Mucosa of stomach (tissue), 1 donor: ENCODE measurements around the gene ZDHHC11B.
"Not testable (repeated sequence)": the region's sequence is repeated elsewhere in the genome, so short reads cannot be mapped to it uniquely, and the experiment has no call there.

Experiments
- H3K27me3 ChIP-seq: one replicate; pipeline ENCODE4 v1.7.0; 2013; ENCODE audit warnings: mild to moderate bottlenecking, low read length; ENCODE audit not compliant: control insufficient read depth, insufficient read depth
- H3K36me3 ChIP-seq: one replicate; pipeline ENCODE4 v1.7.0; 2013; ENCODE audit warnings: low read length; ENCODE audit not compliant: control insufficient read depth, insufficient read depth
- H3K4me1 ChIP-seq: one replicate; pipeline ENCODE4 v1.7.0; 2013; ENCODE audit warnings: mild to moderate bottlenecking, low read length; ENCODE audit not compliant: control insufficient read depth, insufficient read depth
- H3K4me3 ChIP-seq: one replicate; pipeline ENCODE4 v1.7.0; 2013; ENCODE audit warnings: low read length
- H3K9ac ChIP-seq: one replicate; pipeline ENCODE4 v1.7.0; 2013; ENCODE audit warnings: mild to moderate bottlenecking, low read length, moderate library complexity
- H3K9me3 ChIP-seq: one replicate; pipeline ENCODE4 v1.7.0; 2013; ENCODE audit warnings: mild to moderate bottlenecking, low read length, moderate library complexity; ENCODE audit not compliant: control insufficient read depth
- donor health status: Pancreatic carcinoma.

ZDHHC11B gene

GRCh38 chr5:782356-782755, 2.2 kb downstream of the ZDHHC11B start:
- not testable (repeated sequence) for H3K27me3 ChIP-seq, H3K9ac ChIP-seq, H3K36me3 ChIP-seq, H3K4me1 ChIP-seq, H3K9me3 ChIP-seq, H3K4me3 ChIP-seq

GRCh38 chr5:780571-780970, 4.0 kb downstream of the ZDHHC11B start:
- H3K9me3 ChIP-seq, H3K4me1 ChIP-seq, H3K4me3 ChIP-seq, H3K36me3 ChIP-seq, H3K27me3 ChIP-seq, H3K9ac ChIP-seq: not testable (repeated sequence)

GRCh38 chr5:778967-779366, 5.6 kb downstream of the ZDHHC11B start:
- H3K9me3 ChIP-seq: not testable (repeated sequence)

GRCh38 chr5:778421-778820, 6.1 kb downstream of the ZDHHC11B start:
- not testable (repeated sequence) for H3K4me1 ChIP-seq, H3K27me3 ChIP-seq, H3K9ac ChIP-seq, H3K4me3 ChIP-seq, H3K9me3 ChIP-seq, H3K36me3 ChIP-seq

More at GRCh38 chr5:778967-779366, 5.6 kb downstream of the ZDHHC11B start:
- H3K27me3 ChIP-seq, H3K36me3 ChIP-seq, H3K9ac ChIP-seq, H3K4me3 ChIP-seq, H3K4me1 ChIP-seq: not testable (repeated sequence)

GRCh38 chr5:777756-778161, 6.8 kb downstream of the ZDHHC11B start:
- Histone ChIP-seq H3K9me3 (no peaks in the 10 kb centered on the region), H3K4me1 (no peaks in the 10 kb centered on the region), H3K36me3 (no peaks in the 10 kb centered on the region), H3K4me3 (no peak overlapping the region), H3K9ac (no peak overlapping the region), H3K27me3 (no peaks in the 10 kb centered on the region)

GRCh38 chr5:776862-777711, 7.4 kb downstream of the ZDHHC11B start:
- Histone ChIP-seq H3K4me3 (no peak overlapping the region), H3K36me3 (no peaks in the 10 kb centered on the region), H3K9ac (no peak overlapping the region), H3K4me1 (no peaks in the 10 kb centered on the region), H3K27me3 (no peaks in the 10 kb centered on the region), H3K9me3 (no peaks in the 10 kb centered on the region)

- Histone ChIP-seq H3K4me3 (no peak overlapping the region), H3K4me1 (no peaks in the 10 kb centered on the region), H3K36me3 (no peaks in the 10 kb centered on the region), H3K27me3 (no peaks in the 10 kb centered on the region), H3K9ac (no peak overlapping the region), H3K9me3 (no peaks in the 10 kb centered on the region)
Measured at GRCh38 chr5:775961-776861, 8.3 kb downstream of the ZDHHC11B start.

- H3K27me3 ChIP-seq, H3K4me3 ChIP-seq, H3K36me3 ChIP-seq, H3K9me3 ChIP-seq, H3K9ac ChIP-seq, H3K4me1 ChIP-seq: not testable (repeated sequence)
Measured at GRCh38 chr5:775595-775960, 9.0 kb downstream of the ZDHHC11B start.

- not testable (repeated sequence) for H3K9me3 ChIP-seq, H3K4me1 ChIP-seq, H3K36me3 ChIP-seq, H3K4me3 ChIP-seq, H3K9ac ChIP-seq, H3K27me3 ChIP-seq
Measured at GRCh38 chr5:774854-775505, 9.5 kb downstream of the ZDHHC11B start.

GRCh38 chr5:774304-774703, 10.2 kb downstream of the ZDHHC11B start:
- not testable (repeated sequence) for H3K4me1 ChIP-seq, H3K9ac ChIP-seq, H3K27me3 ChIP-seq, H3K4me3 ChIP-seq, H3K36me3 ChIP-seq, H3K9me3 ChIP-seq

GRCh38 chr5:773517-774264, 10.8 kb downstream of the ZDHHC11B start:
- Histone ChIP-seq H3K9me3 (no peaks in the 10 kb centered on the region), H3K27me3 (no peaks in the 10 kb centered on the region), H3K9ac (no peak overlapping the region), H3K4me1 (no peaks in the 10 kb centered on the region), H3K4me3 (no peak overlapping the region), H3K36me3 (no peaks in the 10 kb centered on the region)
